Thoracic aorta (tissue), 2 donors: ENCODE data around the gene IGSF8. TPM values are rescaled to one million over a fixed set of nuclear protein-coding genes. Genes with fewer than 3 reads are reported as not detected.
A peak's percentile ranks its signal among the peaks of the same experiment; 100 is the strongest.

Source experiments
- ATAC-seq: fragments of 150-250 bp; one replicate; pipeline ENCODE4 v1.8.0; 2017; ENCODE audit warnings: low read depth; ENCODE audit not compliant: insufficient number of reproducible peaks, low FRiP score
- DNase-seq: peaks from one replicate; pipeline ENCODE4 v3.0.0-alpha.2; 2020; ENCODE audit warnings: low spot score
- H3K27ac ChIP-seq, 2 donors: fragments of 200-600 bp; sonication (generic); 1 replicate in 1 of 2; 2 replicates in 1 of 2; pipeline ENCODE4 v1.5.1; 2016; ENCODE audit warnings: mild to moderate bottlenecking in 2 of 2, moderate library complexity in 2 of 2
- H3K27me3 ChIP-seq: fragments of 200-600 bp; sonication (generic); replicated peaks from 2 replicates; pipeline ENCODE4 v1.6.0; 2016; ENCODE audit warnings: mild to moderate bottlenecking; ENCODE audit not compliant: insufficient read depth
- H3K36me3 ChIP-seq: fragments of 200-600 bp; sonication (generic); one replicate; pipeline ENCODE4 v1.5.1; 2016
- H3K4me1 ChIP-seq, 2 donors: fragments of 200-600 bp; sonication (generic); 1 replicate in 1 of 2; 2 replicates in 1 of 2; pipeline versions ENCODE4 v1.5.1 to v1.6.0; 2016; ENCODE audit warnings: low read depth in 2 of 2, mild to moderate bottlenecking in 1 of 2; ENCODE audit not compliant: control insufficient read depth in 1 of 2
- H3K4me3 ChIP-seq: fragments of 200-600 bp; sonication (generic); 2 replicates; pipeline ENCODE4 v1.5.1; 2016; ENCODE audit warnings: mild to moderate bottlenecking
- H3K9me3 ChIP-seq: fragments of 200-600 bp; sonication (generic); 2 replicates; pipeline ENCODE4 v1.5.1; 2016
- total RNA-seq, 2 donors: library from RNA; depleted of rRNA; stranded (reverse); fragments of >200 nt; gene quantifications; one replicate each; pipeline versions ENCODE4 v1.1.0 to v1.2.3, GENCODE V29; 2016
- TF ChIP-seq, protein P1 (sequence below): fragments of 200-600 bp; sonication (generic); IDR thresholded peaks from one replicate; pipeline ENCODE4 v1.5.1; 2019; ENCODE audit warnings: antibody characterized with exemption

The IGSF8 gene
- total RNA-seq, 2 donors from 2014 or later: 29.6 to 40.8 TPM

DNA sequence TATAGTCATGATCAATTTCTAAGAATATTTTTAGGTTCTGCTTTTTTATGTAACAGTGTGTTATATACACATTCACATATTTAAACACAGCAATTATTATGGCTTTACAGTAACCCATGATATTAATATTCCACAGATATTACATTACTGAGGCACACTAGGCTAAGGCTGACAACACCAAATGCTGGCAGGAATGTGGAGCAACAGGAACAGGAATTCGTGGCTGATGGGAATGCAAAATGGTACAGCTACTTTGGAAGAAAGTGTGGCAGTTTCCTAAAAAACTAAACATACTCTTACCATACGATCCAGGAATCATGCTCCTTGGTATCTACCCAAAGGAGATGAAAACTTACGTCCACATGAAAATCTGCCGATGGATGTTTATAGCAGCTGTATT lies 19.0 kb downstream of the IGSF8 start:
- ATAC-seq: no peak
- H3K9me3 ChIP-seq: no peaks in the 10 kb centered on the region
- no peak overlapping the region for H3K4me3 ChIP-seq
- H3K36me3 ChIP-seq: no peaks in the 10 kb centered on the region
- H3K4me1 ChIP-seq: peaks cover 1 to 15% of the 10 kb centered on the region in 2 donors
- DNase-seq: no peak
- no peaks in the 10 kb centered on the region for H3K27me3 ChIP-seq
- no peak overlapping the region for H3K27ac ChIP-seq
- TF ChIP-seq, protein P1, sequence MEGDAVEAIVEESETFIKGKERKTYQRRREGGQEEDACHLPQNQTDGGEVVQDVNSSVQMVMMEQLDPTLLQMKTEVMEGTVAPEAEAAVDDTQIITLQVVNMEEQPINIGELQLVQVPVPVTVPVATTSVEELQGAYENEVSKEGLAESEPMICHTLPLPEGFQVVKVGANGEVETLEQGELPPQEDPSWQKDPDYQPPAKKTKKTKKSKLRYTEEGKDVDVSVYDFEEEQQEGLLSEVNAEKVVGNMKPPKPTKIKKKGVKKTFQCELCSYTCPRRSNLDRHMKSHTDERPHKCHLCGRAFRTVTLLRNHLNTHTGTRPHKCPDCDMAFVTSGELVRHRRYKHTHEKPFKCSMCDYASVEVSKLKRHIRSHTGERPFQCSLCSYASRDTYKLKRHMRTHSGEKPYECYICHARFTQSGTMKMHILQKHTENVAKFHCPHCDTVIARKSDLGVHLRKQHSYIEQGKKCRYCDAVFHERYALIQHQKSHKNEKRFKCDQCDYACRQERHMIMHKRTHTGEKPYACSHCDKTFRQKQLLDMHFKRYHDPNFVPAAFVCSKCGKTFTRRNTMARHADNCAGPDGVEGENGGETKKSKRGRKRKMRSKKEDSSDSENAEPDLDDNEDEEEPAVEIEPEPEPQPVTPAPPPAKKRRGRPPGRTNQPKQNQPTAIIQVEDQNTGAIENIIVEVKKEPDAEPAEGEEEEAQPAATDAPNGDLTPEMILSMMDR: no peak

DNA sequence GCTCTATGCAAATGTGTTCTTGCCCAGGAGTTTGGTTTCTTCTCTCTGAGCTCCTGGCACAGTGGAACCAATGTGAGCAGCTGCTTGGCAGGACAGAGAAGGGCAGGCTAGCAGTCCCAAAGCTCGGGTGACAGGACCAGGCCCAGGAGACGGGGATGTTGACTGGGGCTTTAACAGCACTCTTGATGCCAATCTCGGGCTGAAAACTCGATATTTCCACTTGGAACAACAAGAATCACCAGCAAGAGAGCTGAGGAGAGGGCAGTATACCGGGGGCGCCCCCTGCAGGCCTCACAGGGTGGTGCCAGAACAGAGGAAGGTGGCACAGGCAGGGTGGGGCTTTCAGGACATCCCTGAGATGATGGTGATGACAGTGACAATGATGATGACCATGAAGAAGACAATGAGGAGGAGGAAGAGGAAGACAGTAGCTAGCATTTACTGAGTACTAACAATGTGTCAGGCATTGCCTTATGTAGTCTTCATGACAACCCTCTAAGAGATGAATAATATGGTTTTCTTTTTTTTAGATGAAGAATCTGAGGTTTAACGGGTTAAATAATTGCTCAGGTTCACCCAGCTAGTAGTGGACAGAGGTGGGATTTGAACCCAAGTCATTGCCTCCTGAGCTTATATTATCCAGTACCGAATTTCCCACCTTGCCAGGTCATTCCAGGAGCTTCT lies 19.8 kb downstream of the IGSF8 start:
- TF ChIP-seq, protein P1: peak; percentile 64
- Histone ChIP-seq H3K4me1 (peaks cover 0 to 10% of the 10 kb centered on the region in 2 donors), H3K9me3 (no peaks in the 10 kb centered on the region), H3K27ac (no peak overlapping the region), H3K36me3 (no peaks in the 10 kb centered on the region), H3K27me3 (no peaks in the 10 kb centered on the region), H3K4me3 (no peak overlapping the region)
- DNase-seq (no peak), ATAC-seq (no peak)

DNA sequence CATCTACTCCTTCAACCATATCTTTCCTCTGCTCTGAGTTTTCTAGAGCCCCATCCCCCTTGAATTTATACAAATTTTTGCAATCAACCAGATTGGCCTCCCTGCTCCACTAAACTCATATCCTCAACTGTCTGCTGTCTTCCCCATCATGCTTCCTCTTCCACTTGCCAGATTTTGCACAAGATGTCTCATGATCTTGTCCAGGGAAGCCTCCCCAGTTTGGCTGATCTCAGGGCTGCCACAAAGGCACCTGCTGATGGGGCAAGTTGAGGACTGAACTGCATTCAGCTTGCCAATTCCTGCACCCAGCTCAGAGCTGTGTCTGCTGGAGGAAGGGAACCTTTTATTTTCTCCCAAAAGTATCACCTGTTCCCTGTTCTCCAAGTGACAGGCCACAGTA lies 20.9 kb downstream of the IGSF8 start:
- peaks cover 0 to 10% of the 10 kb centered on the region in 2 donors for H3K4me1 ChIP-seq
- H3K27me3 ChIP-seq: no peaks in the 10 kb centered on the region
- no peak for ATAC-seq
- H3K4me3 ChIP-seq: no peak overlapping the region
- H3K27ac ChIP-seq: no peak overlapping the region
- TF ChIP-seq, protein P1: no peak
- DNase-seq: no peak
- no peaks in the 10 kb centered on the region for H3K9me3 ChIP-seq
- H3K36me3 ChIP-seq: no peaks in the 10 kb centered on the region

DNA sequence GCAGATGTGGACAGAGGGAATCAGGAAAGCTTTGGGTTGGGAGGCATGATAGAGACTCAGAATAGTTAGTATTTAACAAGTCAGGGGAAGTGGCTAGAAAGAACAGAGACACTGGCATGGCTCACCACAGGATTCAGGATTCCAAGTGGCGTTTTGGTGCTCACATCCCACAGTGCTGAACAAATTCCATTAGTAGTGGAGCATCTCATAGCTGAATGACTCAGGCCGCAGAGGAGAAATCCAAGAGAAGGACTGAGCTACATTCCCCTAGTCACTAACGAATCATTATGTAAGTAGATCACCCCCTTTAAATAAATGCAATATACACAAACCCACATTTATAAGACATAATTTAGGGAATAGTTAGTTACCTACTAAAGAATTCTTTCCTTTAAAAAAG lies 22.1 kb downstream of the IGSF8 start:
- Histone ChIP-seq H3K4me1 (peaks cover 0 to 6% of the 10 kb centered on the region in 2 donors), H3K27me3 (no peaks in the 10 kb centered on the region), H3K27ac (no peak overlapping the region), H3K9me3 (no peaks in the 10 kb centered on the region), H3K36me3 (no peaks in the 10 kb centered on the region), H3K4me3 (no peak overlapping the region)
- DNase-seq: no peak
- TF ChIP-seq, protein P1: no peak
- no peak for ATAC-seq

DNA sequence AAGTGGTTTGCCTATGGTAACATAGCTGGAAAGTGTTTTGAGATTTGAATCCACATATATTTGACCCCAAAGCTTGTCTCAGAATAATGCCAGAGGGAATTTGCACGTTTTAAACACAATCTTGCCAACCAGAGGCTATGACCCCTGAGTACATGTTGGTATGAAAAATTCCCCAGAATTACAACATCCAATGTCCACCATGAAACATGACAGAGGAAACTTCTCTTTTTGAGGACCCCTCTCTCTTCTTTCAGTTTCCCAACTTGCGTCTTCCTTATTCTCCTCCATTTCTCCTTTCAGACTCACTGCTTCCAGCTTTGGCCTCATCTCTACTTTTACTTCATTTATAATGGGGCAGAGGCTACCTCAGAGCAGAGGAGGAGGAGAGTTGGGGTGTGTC lies 22.6 kb downstream of the IGSF8 start:
- ATAC-seq (no peak), DNase-seq (no peak)
- Histone ChIP-seq H3K27me3 (no peaks in the 10 kb centered on the region), H3K9me3 (no peaks in the 10 kb centered on the region), H3K4me3 (no peak overlapping the region), H3K36me3 (no peaks in the 10 kb centered on the region), H3K4me1 (peaks cover 1 to 2% of the 10 kb centered on the region in 2 donors), H3K27ac (no peak overlapping the region)
- TF ChIP-seq, protein P1: no peak
